COR-L47 (cell line): ENCODE results near the gene CTDSPL2.
"Not testable (repeated sequence)": the region's sequence is repeated elsewhere in the genome, so short reads cannot be mapped to it uniquely, and the experiment has no call there.

Source experiments
- DNase-seq: peaks from one replicate; lab custom pipeline; 2025; lab: John Stamatoyannopoulos, UW

CTDSPL2 gene

DNA sequence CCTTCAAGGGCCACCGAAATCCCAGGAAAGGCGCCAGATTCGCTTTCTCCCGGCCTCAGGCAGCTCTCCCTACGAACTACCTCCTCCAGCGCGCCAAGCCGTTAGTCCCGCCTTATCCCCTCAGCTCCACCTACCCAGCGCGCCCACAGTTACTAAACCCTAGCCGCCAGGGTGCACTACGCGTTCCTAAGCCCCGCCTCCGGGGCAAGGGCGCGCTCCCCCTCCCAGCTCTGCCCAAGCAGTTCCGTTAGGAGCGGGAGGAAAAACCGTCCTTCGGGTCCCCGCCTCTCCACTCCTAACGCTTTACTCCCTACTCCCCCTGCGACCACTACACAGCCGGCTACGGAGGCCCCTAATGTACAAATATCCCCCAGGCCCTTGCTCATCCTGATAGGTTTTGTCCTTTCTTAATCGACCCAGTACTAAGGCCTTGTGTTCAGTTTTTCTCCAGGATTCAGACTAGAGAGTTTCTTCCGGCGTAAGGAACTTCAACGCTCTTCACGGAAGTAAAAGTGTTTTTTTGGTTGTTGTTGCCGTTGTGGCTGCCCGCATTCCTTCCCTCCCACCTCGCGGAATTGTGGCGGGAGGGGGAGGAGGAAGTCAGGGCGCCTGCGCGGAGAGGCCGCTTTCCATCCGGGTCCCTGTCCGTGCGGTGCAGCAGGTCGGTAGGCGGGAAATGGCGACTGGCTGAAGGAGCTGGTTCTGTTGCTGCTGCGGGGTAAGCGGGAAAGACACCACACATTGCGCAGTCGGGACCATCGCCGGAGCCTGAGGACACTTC, at the start of gene CTDSPL2:
Gene CTDSPL2 (plus strand): TSS at position 655 of the 781 bp plus-strand sequence. CDS start 31,386 bp downstream, outside the sequence.
- DNase-seq = peak; percentile 99

DNA sequence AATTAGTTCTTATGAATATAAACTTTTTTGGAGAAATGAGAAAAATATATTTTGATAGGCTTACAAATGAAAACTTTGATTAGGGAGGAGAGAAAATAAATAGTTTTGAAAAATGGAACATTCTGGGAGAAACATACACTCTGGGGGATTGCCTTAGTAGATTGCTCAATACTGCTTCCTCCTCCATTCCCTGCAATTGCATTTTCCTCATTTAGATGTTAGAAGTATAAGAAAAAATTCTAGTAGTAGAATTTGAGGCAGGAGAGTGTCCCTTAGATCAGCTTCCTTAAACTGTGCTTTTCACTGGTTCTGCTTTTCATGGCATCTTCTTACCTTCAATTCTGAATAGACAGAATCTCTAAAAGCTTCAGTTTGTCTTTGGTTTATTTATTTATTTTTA, 46.2 kb upstream of the CTDSPL2 start:
- DNase-seq = no peak

DNA sequence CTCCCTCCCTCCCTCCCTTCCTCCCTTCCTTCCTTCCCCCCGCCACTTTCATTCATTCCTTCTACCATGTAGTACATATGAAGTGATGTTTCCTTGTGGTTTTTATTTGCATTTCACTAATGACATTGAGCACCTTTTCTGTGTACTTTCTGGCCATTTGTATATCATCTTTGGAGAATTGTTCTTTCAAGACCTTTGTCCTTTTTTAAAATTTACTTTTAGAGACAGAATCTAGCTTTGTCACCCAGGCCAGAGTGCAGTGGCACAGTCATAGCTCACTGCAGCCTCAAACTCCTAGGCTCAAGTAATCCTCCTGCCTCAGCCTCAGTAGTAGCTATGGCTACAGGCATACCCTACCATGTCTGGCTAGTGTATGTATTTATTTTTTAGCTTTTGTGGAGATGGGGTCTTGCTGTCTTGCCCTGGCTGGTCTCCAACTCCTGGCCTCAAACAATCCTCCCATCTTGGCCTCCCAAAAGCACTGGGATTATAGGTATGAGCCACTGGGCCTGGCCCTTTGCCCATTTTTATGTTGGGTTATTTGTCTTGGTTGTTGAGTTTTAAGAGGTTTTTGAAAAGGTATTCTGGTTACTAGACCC, 42.0 kb upstream of the CTDSPL2 start:
- no peak for DNase-seq

GRCh38 chr15:44394062-44394461, 33.4 kb upstream of the CTDSPL2 start:
- no peak for DNase-seq

- no peak for DNase-seq
These were observed 32.9 kb upstream of the CTDSPL2 start for GRCh38 chr15:44394562-44394961.

DNA sequence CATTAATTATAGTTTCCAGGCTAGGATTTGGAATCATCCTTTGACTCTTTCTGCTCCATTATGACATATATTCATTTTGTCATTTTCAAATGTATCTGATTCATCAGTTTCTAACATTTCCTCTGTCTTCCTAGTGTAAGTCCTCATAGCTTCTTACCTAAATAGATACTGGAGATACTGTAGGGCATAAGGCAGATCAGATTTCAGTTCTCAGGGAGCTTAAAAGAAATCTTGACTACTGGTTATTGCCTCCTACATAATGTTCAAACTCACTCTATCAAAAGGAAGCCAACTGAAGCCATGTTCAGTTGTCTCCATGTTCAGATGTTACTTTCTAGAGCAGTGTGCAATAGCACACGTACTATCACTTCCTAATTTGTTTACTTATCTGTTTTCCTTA, 29.6 kb upstream of the CTDSPL2 start:
- DNase-seq = no peak

DNA sequence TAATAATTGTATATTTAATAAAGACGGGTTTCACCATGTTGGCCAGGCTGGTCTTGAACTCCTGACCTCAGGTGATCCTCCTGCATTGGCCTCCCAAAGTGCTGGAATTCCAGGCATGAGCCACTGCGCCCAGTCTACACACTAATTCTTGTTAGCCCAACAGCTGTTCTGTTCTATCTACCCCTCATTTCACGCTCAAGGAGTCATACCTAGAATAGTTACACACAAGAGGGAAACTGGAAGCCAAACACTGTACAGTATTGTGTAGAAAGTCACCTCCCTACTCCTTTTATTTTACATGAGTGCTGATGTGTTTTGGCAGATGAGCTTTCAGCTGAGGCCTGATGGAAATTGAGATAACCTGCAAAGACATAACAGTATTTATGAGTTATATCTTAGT, 13.4 kb upstream of the CTDSPL2 start:
- no peak for DNase-seq

- peak; percentile 64 for DNase-seq
These were observed 611 bp downstream of the CTDSPL2 start for GRCh38 chr15:44427756-44428724.

GRCh38 chr15:44435893-44436667, 8.7 kb downstream of the CTDSPL2 start:
- DNase-seq = no peak

- DNase-seq = no peak
These were observed 11.0 kb downstream of the CTDSPL2 start for GRCh38 chr15:44438402-44438801.

- DNase-seq = no peak
These were observed 13.7 kb downstream of the CTDSPL2 start for GRCh38 chr15:44441095-44441501.

- DNase-seq = no peak
These were observed 16.1 kb downstream of the CTDSPL2 start for GRCh38 chr15:44443515-44443914.

DNA sequence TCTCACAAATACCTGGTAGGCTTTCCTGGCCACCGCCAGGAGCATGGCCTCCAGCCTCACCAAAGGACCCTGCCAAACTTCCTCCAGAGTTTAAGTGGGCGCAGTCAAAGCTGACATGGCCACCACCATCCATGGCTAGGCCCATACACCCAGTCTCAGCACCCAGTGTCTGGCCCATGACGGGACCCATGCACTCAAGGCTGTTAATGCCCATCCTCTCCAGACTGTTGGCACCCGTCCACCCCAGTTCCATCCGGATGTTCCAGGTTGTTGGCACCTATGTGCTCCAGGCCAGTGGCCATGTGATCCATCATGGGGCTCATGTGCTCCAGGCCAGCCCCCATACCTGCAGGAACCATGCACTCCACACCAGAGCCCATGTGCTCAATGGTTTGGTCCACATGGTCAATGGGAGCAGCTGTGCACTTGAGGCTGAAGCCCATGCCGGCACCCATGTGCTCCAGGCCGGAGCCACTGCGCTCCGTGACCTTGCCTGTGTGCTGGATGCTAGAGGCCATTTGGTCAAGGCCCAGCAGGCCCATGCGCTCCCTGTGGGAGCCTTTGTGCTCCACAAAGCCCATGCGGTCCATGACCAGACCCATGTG, 20.4 kb downstream of the CTDSPL2 start:
- no peak for DNase-seq

GRCh38 chr15:44450172-44450571, 22.7 kb downstream of the CTDSPL2 start:
- DNase-seq = no peak

DNA sequence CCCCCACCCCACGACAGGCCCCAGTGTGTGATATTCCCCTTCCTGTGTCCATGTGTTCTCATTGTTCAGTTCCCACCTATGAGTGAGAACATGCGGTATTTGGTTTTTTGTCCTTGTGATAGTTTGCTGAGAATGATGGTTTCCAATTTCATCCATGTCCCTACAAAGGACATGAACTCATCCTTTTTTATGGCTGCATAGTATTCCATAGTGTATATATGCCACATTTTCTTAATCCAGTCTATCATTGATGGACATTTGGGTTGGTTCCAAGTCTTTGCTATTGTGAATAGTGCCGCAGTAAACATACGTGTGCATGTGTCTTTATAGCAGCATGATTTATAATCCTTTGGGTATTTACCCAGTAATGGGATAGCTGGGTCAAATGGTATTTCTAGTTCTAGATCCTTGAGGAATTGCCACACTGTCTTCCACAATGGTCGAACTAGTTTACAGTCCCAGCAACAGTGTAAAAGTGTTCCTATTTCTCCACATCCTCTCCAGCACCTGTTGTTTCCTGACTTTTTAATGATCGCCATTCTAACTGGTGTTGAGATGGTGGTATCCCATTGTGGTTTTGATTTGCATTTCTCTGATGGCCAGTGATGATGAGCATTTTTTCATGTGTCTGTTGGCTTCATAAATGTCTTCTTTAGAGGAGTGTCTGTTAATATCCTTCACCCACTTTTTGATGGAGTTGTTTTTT, 26.3 kb downstream of the CTDSPL2 start:
- DNase-seq = not testable (repeated sequence)

DNA sequence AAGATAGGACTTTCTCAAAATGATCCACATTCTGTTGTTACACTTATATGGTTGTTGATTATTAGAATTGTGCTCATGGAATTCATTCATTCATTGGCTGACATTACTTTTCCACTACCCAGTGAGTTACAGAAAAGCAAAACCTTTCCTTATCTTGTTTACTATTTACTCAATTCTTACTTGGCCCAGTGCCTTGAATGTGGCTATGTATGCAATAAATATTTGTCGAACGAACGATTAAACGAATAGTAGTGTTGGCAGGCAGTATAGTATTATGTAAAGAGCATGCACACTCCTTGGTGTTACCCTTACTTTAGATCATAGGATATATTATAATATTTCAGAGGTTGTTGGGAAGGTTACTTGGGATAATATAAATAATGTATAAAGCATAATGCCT, 31.0 kb downstream of the CTDSPL2 start:
- no peak for DNase-seq

- DNase-seq = no peak
These were observed 41.4 kb downstream of the CTDSPL2 start for GRCh38 chr15:44468709-44469385.

DNA sequence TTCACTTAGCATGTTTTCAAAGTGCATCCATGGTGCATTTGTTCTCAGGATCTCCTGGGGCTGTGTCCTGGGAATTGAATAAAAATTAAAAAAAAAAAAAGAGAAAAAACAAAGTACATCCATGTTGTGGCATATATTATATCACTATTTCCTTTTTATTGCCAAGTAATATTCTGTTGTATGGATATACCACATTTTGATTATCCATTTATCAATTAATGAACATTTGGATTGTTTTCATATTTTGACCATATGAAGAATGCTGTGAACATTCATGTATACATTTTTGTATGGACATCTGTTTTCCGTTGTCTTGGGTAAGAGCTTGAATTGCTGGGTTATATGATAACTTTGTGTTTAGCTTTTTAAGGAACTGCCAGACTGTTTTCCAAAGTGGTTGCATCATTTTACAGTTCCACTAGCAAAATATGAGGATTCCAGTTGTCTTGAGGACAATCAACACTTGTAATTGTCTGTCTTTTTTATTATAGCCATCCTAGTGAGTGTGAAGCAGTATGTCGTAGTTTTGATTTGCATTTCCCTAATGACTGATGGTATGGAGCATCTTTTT, 44.5 kb downstream of the CTDSPL2 start:
- DNase-seq = no peak

DNA sequence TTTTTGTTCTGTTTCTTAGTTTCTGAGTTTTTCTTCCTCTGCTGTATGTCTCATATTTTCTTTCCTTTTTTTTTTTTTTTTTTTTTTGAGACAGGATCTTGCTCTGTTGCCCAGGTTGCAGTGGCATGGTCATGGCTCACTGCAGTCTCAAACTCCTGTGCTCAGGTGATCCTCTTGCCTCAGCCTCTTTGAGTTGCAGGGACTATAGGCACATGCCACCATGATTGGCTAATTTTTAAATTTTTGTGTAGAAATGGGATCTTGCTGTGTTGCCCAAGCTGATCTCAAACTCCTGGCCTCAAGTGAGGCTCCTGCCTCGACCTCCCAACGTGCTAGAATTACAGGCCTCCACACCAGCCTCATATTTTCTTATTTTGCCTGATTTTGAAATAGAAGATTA, 51.9 kb downstream of the CTDSPL2 start:
- no peak for DNase-seq

DNA sequence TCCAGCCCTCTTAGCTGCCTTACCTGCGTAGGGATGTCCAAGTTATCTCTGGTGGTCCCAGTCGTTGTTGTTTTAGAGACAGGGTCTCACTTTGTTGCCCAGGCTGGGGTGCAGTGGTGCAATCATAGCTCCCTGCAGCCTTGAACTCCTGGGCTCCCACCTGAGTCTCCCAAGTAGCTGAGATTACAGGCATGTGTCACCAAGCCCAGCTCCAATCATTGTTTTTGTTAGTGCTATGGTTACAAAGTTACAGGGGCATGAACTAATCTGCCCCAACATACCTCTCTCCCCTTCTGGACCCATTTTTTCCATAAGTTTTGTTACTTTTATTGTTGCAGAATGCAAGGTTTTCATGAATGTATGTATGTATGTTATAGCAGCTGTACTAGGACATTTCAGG, 54.7 kb downstream of the CTDSPL2 start:
- no peak for DNase-seq
